ENCODE results near the gene ADGRB3. TPM values are rescaled to one million over a fixed set of nuclear protein-coding genes. Genes with fewer than 3 reads are reported as not detected.
"Not testable (repeated sequence)": the region's sequence is repeated elsewhere in the genome, so short reads cannot be mapped to it uniquely, and the experiment has no call there.

The ADGRB3 gene
- total RNA-seq, 1 donor from 2014 or later: 8.5 TPM

DNA sequence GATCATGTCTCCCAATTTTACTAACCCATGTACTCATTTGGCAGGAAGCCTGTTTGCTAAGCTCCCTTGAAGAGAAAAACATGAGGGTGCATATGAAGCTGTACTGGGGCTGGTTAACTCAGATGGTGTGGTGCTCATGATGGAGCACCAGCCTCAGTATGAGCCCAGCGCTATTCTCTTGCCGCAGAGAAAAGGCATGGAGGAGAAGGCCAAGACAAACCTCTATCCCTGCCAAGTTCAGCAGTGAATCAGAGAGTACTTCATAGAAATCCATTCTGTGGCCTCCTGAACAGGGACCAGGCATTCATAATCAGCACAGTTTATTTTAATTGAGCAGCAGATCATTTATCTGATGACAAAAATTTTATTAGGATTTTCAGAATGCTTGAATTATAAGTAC is 763.6 kb downstream of the ADGRB3 start:
- no peak for DNase-seq (ENCODE audit: low spot score)
- peak; percentile 39 for ATAC-seq
- intact Hi-C loops (cut with DNase I): no loop called here

DNA sequence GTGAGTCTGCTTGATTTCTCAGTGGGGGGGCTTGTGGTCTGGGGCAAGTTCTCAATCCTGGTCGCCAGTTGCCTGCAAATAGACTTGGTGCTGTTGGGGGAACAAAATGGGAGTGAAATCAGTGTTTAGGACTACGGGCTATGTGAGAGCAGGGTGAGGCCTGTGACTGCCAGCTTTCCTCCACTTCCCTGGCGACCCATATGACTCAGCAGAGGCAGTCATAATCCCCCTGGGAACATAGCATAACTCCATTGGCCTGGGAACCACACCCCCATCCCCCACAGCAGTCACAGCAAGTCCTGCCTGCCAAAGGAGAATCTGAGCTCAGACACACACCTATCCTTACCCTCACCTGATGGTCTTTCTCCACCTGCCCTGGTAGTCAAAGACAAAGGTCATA is 773.8 kb downstream of the ADGRB3 start:
- no peak for ATAC-seq
- intact Hi-C loops (cut with DNase I): no loop called here
- DNase-seq (ENCODE audit: low spot score): no peak

DNA sequence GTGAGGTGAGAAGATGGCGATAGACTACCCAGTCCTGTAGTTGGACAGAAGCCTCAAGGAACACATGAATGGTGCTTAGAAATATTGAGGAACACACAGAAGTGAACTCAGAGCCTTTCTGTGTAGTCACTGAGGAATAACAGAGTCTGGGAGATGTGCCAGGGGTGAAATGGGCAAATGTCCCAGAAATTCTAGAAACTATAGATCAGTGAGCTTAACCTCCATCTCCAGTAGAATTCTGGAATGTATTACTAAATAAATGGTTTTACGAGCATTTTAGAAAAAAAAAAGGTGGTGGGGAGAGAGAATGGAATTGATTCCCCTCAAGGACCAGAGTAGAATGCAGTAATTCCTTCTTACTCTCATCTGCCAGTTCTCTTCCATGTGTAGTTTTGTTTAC is 781.7 kb downstream of the ADGRB3 start:
- ATAC-seq (no peak), DNase-seq (ENCODE audit: low spot score) (no peak)
- intact Hi-C loops (cut with DNase I): no loop called here

- DNase-seq (ENCODE audit: low spot score): no peak
- intact Hi-C loops (cut with DNase I): no loop called here
- no peak for ATAC-seq
Measured at GRCh38 chr6:69421269-69421668, 786.2 kb downstream of the ADGRB3 start.

- no peak for ATAC-seq
- intact Hi-C loops (cut with DNase I): no loop called here
- no peak for DNase-seq (ENCODE audit: low spot score)
Measured at GRCh38 chr6:69422020-69422419, 786.9 kb downstream of the ADGRB3 start.

DNA sequence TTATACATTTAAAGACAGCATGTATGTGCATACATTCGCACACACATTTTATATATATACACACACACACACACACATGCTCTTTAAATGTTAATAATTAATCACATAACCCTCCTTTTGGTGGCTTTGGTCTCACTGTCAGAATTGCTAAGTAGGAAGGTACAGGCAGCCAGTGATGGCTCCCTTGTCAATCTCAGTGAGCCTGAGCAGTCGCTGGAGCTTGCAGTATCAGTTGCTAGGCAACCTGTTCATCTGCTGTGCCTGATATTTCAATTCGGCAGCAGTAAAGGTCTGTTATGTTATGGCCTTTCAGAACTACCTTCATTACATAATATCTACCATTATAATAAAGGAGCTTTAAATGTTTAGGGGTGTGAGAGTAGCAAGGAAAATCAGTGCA is 787.4 kb downstream of the ADGRB3 start:
- ATAC-seq: no peak
- no peak for DNase-seq (ENCODE audit: low spot score)
- intact Hi-C loops (cut with DNase I): no loop called here

GRCh38 chr6:69423785-69424184 is 788.7 kb downstream of the ADGRB3 start:
- ATAC-seq (no peak), DNase-seq (ENCODE audit: low spot score) (no peak)
- intact Hi-C loops (cut with DNase I): no loop called here

DNA sequence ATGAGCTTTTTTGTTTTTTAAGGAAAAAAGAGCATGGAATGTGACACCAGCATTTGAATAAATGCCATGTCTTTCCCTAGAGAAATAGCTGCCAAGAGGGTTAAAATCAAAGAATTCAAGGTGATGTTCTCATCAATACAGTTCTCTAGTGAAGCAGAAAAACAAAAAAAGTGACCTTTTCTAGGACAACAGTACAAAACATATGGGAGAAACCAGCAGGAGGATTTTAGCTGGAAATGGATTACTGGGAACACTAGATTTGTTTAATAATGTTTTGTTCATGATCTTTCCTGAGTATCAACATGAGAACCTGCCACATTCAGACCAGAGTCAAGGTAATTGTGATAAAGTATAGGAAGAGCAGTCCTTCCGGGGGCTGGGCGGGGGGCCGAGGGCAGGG is 789.5 kb downstream of the ADGRB3 start:
- DNase-seq (ENCODE audit: low spot score) (no peak), ATAC-seq (no peak)
- intact Hi-C loops (cut with DNase I): no loop called here

GRCh38 chr6:69427882-69428281 is 792.8 kb downstream of the ADGRB3 start:
- DNase-seq (ENCODE audit: low spot score): no peak
- no peak for ATAC-seq
- intact Hi-C loops (cut with DNase I): no loop called here

DNA sequence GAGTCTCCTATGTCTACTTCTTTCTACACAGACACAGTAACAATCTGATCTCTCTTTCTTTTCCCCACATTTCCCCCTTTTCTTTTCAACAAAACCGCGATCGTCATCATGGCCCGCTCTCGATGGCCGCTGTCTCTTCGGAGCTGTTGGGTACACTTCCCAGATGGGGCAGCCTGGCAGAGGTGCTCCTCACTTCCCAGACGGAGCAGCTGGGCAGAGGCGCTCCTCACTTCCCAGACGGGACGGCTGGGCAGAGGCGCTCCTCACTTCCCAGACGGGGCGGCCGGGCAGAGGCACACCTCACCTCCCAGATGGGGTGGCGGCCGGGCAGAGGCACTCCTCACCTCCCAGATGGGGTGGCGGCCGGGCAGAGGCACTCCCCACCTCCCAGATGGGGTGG is 797.1 kb downstream of the ADGRB3 start:
- DNase-seq (ENCODE audit: low spot score); ATAC-seq; intact Hi-C loops (cut with DNase I): not testable (repeated sequence)

GRCh38 chr6:69433116-69433515 is 798.0 kb downstream of the ADGRB3 start:
- intact Hi-C loops (cut with DNase I); DNase-seq (ENCODE audit: low spot score); ATAC-seq: not testable (repeated sequence)

GRCh38 chr6:69438113-69438512 is 803.0 kb downstream of the ADGRB3 start:
- intact Hi-C loops (cut with DNase I): no loop called here
- no peak for DNase-seq (ENCODE audit: low spot score)

More at GRCh38 chr6:69438113-69438512, 803.0 kb downstream of the ADGRB3 start:
- ATAC-seq: no peak
